Lung (tissue), 12 donors: ENCODE measurements around the gene GRIP2. TPM values are rescaled to one million over a fixed set of nuclear protein-coding genes. Genes with fewer than 3 reads are reported as not detected.

ENCODE experiments used
- ATAC-seq: fragments of 200-7000 bp; cut with Tn5 transposase; one replicate; pipeline ENCODE4 v1.9.1; 2020; ENCODE audit warnings: moderate number of reproducible peaks; ENCODE audit not compliant: insufficient read depth, low FRiP score
- DNase-seq, 3 donors: peaks; one replicate each; pipeline ENCODE4 v3.0.0-alpha.2; 2013 to 2017
- H3K27ac ChIP-seq, 2 donors: one replicate each; pipeline ENCODE4 v1.5.1; 2013; ENCODE audit warnings: mild to moderate bottlenecking in 2 of 2, moderate library complexity in 2 of 2, control low read depth in 1 of 2, inconsistent platforms in 1 of 2, low read depth in 1 of 2, low read length in 1 of 2
- H3K27me3 ChIP-seq, 3 donors: one replicate each; pipeline ENCODE4 v1.5.1; 2013; ENCODE audit warnings: low read length in 2 of 3; ENCODE audit not compliant: control insufficient read depth in 3 of 3, insufficient read depth in 3 of 3
- H3K36me3 ChIP-seq, 4 donors: one replicate each; pipeline ENCODE4 v1.5.1; 2013; ENCODE audit warnings: low read length in 4 of 4, mild to moderate bottlenecking in 1 of 4, moderate library complexity in 1 of 4; ENCODE audit not compliant: control insufficient read depth in 4 of 4, insufficient read depth in 4 of 4
- H3K4me1 ChIP-seq, 5 donors: one replicate each; pipeline ENCODE4 v1.5.1; 2013; ENCODE audit warnings: low read length in 5 of 5, mild to moderate bottlenecking in 2 of 5, moderate library complexity in 1 of 5; ENCODE audit not compliant: control insufficient read depth in 5 of 5, insufficient read depth in 5 of 5
- H3K4me3 ChIP-seq: one replicate; pipeline ENCODE4 v1.5.1; 2013; ENCODE audit warnings: mild to moderate bottlenecking, control low read depth, moderate library complexity
- H3K9ac ChIP-seq, 2 donors: one replicate each; pipeline ENCODE4 v1.5.1; 2013; ENCODE audit warnings: low read length in 2 of 2, control low read depth in 1 of 2; ENCODE audit not compliant: insufficient read depth in 1 of 2
- H3K9me3 ChIP-seq, 4 donors: one replicate each; pipeline ENCODE4 v1.5.1; 2013; ENCODE audit warnings: low read length in 3 of 4, mild to moderate bottlenecking in 1 of 4, moderate library complexity in 1 of 4; ENCODE audit not compliant: control insufficient read depth in 4 of 4, insufficient read depth in 3 of 4
- WGBS, 2 donors: extraction: QIAGEN DNeasy Blood & Tissue Kit; methylation state at CpG; one replicate each; pipeline ENCODE4 v1.1.7; 2013; 5-methylcytosine and 5-hydroxymethylcytosine counted together
- polyA plus RNA-seq, 2 donors: library from polyadenylated mRNA; stranded (reverse); fragments of 200-250 nt; gene quantifications; one replicate each; pipeline ENCODE4 v1.2.1, GENCODE V29; 2013
- total RNA-seq, 2 donors: library from RNA; depleted of rRNA in 1 of 2; stranded (reverse); fragments of >200 nt in 1 of 2; gene quantifications; one replicate each; pipeline ENCODE4 v1.2.1, GENCODE V29; 2014 to 2021
- TF ChIP-seq, protein P1 (sequence below): IDR thresholded peaks from 2 replicates; pipeline ENCODE4 v1.5.1; 2012; ENCODE audit warnings: mild to moderate bottlenecking; ENCODE audit errors: control extremely low read depth, extremely low read depth
- donor health status: control.
- donor health status: control.
- donor health status: Bipolar disorder and iron deficiency.
- donor health status: healthy.
- donor health status: DM: yes; HTN: yes; CAD: no.

Gene GRIP2
- total and polyA plus RNA-seq, 4 donors = 0.05 to 1.2 (median 0.64) TPM

DNA sequence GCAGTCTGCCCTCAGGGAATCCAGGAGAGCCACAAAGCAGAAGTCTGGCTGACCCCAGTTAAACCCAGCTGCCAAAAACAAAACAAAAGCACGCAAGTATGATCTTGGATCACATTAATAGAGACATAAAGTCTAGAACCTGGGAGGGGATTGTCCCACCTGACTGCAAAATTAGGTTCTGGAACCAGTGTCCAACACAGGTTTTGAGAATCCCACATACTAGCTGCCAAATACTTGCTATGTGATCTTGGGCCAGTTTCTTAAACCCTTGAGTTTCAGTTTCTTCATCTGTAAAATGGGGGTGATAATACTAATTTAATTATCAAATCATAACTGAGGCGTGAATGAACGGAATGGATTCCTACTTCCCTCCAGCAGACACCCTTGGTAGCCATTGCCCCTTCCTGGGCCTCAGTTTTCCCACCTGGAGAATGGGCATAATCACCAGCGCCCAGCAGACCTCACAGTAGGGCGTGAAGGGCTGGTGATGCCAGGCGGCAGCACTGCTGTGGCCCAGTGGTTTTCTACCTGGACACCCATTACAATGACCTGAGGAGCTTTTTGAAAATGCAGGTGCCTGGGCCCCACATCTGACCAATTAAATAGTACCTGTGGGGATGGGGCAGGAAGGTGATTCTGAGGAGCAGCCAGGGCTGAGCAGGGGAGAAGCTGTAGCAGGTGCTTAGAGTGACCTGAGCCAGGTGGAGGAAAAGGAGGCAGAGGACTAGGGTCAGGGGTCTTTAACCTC lies 32.2 kb downstream of the GRIP2 start:
- Histone ChIP-seq H3K4me1 (no peaks in the 10 kb centered on the region), H3K9ac (no peak overlapping the region), H3K27ac (no peak overlapping the region), H3K36me3 (no peaks in the 10 kb centered on the region), H3K27me3 (no peaks in the 10 kb centered on the region), H3K9me3 (peaks cover 0 to 5% (median 2%) of the 10 kb centered on the region in 4 donors), H3K4me3 (no peak overlapping the region)
- DNase-seq (peak in 1 of 3 donors; percentile 7), ATAC-seq (no peak)
- WGBS, 2 donors = 91 to 96% methylated on average over 6 of the region's 6 CpGs
- TF ChIP-seq, protein P1, sequence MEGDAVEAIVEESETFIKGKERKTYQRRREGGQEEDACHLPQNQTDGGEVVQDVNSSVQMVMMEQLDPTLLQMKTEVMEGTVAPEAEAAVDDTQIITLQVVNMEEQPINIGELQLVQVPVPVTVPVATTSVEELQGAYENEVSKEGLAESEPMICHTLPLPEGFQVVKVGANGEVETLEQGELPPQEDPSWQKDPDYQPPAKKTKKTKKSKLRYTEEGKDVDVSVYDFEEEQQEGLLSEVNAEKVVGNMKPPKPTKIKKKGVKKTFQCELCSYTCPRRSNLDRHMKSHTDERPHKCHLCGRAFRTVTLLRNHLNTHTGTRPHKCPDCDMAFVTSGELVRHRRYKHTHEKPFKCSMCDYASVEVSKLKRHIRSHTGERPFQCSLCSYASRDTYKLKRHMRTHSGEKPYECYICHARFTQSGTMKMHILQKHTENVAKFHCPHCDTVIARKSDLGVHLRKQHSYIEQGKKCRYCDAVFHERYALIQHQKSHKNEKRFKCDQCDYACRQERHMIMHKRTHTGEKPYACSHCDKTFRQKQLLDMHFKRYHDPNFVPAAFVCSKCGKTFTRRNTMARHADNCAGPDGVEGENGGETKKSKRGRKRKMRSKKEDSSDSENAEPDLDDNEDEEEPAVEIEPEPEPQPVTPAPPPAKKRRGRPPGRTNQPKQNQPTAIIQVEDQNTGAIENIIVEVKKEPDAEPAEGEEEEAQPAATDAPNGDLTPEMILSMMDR = no peak

DNA sequence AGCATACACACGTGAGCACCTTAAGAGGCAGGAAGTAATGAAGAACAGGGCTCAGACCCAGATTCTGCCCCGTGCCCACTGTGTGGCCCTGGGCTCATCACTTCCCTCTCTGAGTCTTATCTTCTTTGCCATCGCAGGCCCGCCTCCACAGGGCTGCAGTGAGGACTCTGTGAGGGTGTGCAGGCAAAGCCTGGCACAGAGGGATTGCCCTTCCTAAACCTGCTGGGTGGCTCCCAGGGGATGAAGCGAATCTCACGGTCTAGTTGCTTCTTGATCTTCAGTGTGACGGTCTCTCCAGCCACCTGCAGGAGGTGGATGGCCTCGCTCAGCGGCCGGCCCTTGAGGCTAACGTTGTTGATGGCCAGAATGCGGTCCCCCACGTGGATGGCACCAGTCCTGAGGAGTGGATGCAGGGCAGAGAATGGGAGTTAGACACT lies 32.8 kb downstream of the GRIP2 start:
- Histone ChIP-seq H3K27me3 (no peaks in the 10 kb centered on the region), H3K9me3 (peaks cover 0 to 9% (median 3%) of the 10 kb centered on the region in 4 donors), H3K4me1 (no peaks in the 10 kb centered on the region), H3K36me3 (no peaks in the 10 kb centered on the region), H3K27ac (no peak overlapping the region), H3K4me3 (no peak overlapping the region), H3K9ac (no peak overlapping the region)
- DNase-seq (peak in 1 of 3 donors; percentile 9), ATAC-seq (no peak)
- WGBS, 2 donors = 72 to 73% methylated on average over 13 of the region's 13 CpGs
- TF ChIP-seq, protein P1 = no peak

DNA sequence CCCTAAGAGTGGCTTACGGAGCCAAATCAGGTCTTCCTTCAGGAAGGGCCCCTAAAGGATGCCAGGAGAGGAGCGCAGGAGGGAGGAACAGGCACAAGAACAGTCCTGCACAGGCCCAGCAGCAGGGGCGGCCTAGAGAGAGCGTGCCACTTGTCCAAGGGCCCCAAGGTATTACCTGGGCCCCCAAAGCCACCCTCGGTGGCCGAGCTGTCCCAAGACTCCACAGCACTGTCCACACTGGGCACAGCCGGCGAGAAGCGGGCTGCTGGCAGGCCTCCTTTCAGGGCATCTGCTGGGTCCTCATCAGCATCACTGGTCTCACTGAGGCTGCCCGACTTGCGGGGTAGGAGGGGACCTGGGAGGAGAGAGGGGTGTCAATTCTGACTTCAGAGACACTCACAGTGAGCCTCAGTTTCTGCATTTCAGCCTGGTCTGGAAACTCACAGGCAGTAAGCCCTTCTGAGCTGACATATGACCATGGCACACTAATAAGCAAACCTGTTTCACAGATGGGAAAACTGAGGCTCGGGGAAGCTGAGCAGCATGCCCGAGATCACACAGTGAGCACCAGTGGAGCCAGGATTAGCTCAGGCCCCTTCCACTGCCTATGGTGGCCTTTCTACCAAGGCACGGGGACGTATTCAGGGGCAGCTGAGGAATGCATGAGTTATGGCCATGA lies 33.4 kb downstream of the GRIP2 start:
- peak in 1 of 3 donors; percentile 4 for DNase-seq

More for the DNA sequence above, 33.4 kb downstream of the GRIP2 start:
- Histone ChIP-seq H3K4me1 (no peaks in the 10 kb centered on the region), H3K9ac (no peak overlapping the region), H3K36me3 (no peaks in the 10 kb centered on the region), H3K27ac (no peak overlapping the region), H3K9me3 (peaks cover 0 to 9% (median 3%) of the 10 kb centered on the region in 4 donors), H3K4me3 (no peak overlapping the region), H3K27me3 (no peaks in the 10 kb centered on the region)
- whole genome bisulfite sequencing, 2 donors = 85 to 88% methylated on average over 15 of the region's 15 CpGs
- ATAC-seq = no peak
- TF ChIP-seq, protein P1 = no peak
